ENCODE measurements around the gene NXPH1.

NXPH1 gene

GRCh38 chr7:8491106-8491505, 57.7 kb downstream of the NXPH1 start:
- Histone ChIP-seq H3K9ac (ENCODE audit: low read length) (no peak overlapping the region), H3K4me2 (ENCODE audit: low read length) (no peak overlapping the region), H3K4me1 (ENCODE audit: insufficient read depth, low read length, severe bottlenecking) (no peaks in the 10 kb centered on the region), H4K20me1 (ENCODE audit: insufficient read depth, low read length) (no peaks in the 10 kb centered on the region), H3K79me2 (ENCODE audit: insufficient read depth, low read length) (no peaks in the 10 kb centered on the region), H3K27ac (ENCODE audit: low read depth, low read length, poor library complexity, severe bottlenecking) (no peak overlapping the region), H3K27me3 (ENCODE audit: insufficient read depth, low read length) (no peaks in the 10 kb centered on the region), H2AFZ (ENCODE audit: low read length) (no peak overlapping the region), H3K4me3 (ENCODE audit: low read depth, low read length, poor library complexity, severe bottlenecking) (no peak overlapping the region), H3K9me3 (ENCODE audit: low read length) (no peaks in the 10 kb centered on the region), H3K9me2 (ENCODE audit: low read depth, low read length) (no peaks in the 10 kb centered on the region), H3K36me3 (ENCODE audit: insufficient read depth, low read length) (no peaks in the 10 kb centered on the region), H3F3A (ENCODE audit: insufficient read depth, low read length) (no peaks in the 10 kb centered on the region)
- TF ChIP-seq CTCF (IDR thresholded peaks at IDR 0.05; ENCODE audit: low read length): no peak

DNA sequence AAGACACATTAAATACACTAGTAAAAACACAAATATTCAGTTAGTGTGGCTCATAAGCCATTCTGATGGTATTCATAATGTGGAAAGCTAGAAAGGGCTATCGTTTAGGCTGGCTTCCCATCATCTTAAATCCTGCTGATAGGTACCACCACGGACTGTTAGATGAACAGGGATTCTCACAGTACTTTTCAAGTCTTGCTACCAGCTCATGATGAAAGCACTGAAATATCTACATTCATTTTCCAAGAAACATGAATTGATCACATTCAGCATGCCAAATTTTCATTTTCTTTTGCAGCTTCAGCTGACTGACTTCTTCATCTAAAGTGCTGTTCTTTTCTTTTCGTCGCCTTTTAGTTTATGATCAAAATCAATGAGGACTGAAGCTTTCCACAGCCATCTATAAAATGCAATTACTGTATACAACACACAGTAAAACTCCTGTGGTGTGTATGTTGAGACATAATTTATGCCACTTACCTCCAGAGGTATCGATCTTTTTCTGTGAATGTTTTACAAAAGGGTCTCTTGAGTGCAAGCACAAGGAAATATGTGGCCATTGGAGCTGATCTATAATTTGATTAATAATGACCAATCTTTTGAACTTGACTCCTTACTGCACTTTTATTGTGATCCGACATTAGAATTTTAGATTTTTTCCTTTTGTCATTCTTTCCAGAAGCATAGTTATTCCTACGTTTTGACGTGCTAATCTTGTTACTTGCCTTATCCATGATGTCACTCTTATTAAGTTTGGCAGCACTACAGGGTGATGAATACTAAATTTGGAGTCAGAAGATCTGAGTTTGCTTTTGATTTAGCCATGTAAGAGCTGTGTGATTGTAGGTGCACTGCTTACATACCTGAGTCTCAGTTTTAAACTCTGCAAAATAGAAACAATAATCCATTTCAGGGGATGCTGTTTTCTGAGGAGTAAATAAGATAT, 58.4 kb downstream of the NXPH1 start:
- Histone ChIP-seq H3K36me3 (ENCODE audit: insufficient read depth, low read length) (no peaks in the 10 kb centered on the region), H3K4me3 (ENCODE audit: low read depth, low read length, poor library complexity, severe bottlenecking) (no peak overlapping the region)

DNA sequence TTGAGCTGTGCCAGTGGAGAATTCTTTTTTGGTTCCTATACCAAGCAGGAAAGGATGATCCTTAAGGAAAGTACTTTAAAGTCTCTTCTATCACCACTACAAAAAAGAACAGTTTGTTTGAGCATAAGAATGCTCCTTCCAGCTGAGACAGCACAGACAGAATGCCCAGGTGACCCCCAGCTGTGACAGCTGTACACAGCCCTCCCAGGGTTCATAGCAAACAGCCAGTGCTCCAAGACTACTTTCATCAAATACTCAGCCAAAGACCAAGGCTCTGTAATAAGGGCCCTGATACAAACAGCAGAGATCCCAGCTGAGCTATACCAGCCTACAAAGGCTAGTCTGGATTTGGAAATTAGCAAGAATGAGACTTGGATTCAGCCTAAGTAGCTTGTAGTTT, 65.7 kb downstream of the NXPH1 start:
- no peak overlapping the region for H2AFZ ChIP-seq (ENCODE audit: low read length)
- no peak overlapping the region for H3K4me2 ChIP-seq (ENCODE audit: low read length)
- H3K27ac ChIP-seq (ENCODE audit: low read depth, low read length, poor library complexity, severe bottlenecking): no peak overlapping the region
- H3K4me3 ChIP-seq (ENCODE audit: low read depth, low read length, poor library complexity, severe bottlenecking): no peak overlapping the region
- H4K20me1 ChIP-seq (ENCODE audit: insufficient read depth, low read length): no peaks in the 10 kb centered on the region
- no peaks in the 10 kb centered on the region for H3K36me3 ChIP-seq (ENCODE audit: insufficient read depth, low read length)
- no peaks in the 10 kb centered on the region for H3K4me1 ChIP-seq (ENCODE audit: insufficient read depth, low read length, severe bottlenecking)
- H3K9ac ChIP-seq (ENCODE audit: low read length): no peak overlapping the region
- no peaks in the 10 kb centered on the region for H3K27me3 ChIP-seq (ENCODE audit: insufficient read depth, low read length)
- TF ChIP-seq EZH2 (IDR thresholded peaks at IDR 0.05; ENCODE audit: borderline replicate concordance, low read length): no peak
- TF ChIP-seq CTCF (IDR thresholded peaks at IDR 0.05; ENCODE audit: low read length): no peak
- H3K9me2 ChIP-seq (ENCODE audit: low read depth, low read length): no peaks in the 10 kb centered on the region
- H3F3A ChIP-seq (ENCODE audit: insufficient read depth, low read length): no peaks in the 10 kb centered on the region
- no peaks in the 10 kb centered on the region for H3K79me2 ChIP-seq (ENCODE audit: insufficient read depth, low read length)
- H3K9me3 ChIP-seq (ENCODE audit: low read length): no peaks in the 10 kb centered on the region

More for the DNA sequence above, 58.4 kb downstream of the NXPH1 start:
- Histone ChIP-seq H3K9ac (ENCODE audit: low read length) (no peak overlapping the region), H3K27me3 (ENCODE audit: insufficient read depth, low read length) (no peaks in the 10 kb centered on the region), H3F3A (ENCODE audit: insufficient read depth, low read length) (no peaks in the 10 kb centered on the region), H3K27ac (ENCODE audit: low read depth, low read length, poor library complexity, severe bottlenecking) (no peak overlapping the region), H4K20me1 (ENCODE audit: insufficient read depth, low read length) (no peaks in the 10 kb centered on the region), H3K9me3 (ENCODE audit: low read length) (no peaks in the 10 kb centered on the region), H2AFZ (ENCODE audit: low read length) (no peak overlapping the region), H3K4me1 (ENCODE audit: insufficient read depth, low read length, severe bottlenecking) (no peaks in the 10 kb centered on the region), H3K9me2 (ENCODE audit: low read depth, low read length) (no peaks in the 10 kb centered on the region), H3K79me2 (ENCODE audit: insufficient read depth, low read length) (no peaks in the 10 kb centered on the region), H3K4me2 (ENCODE audit: low read length) (no peak overlapping the region)
- no peak for TF ChIP-seq CTCF (IDR thresholded peaks at IDR 0.05; ENCODE audit: low read length)
- no peak for TF ChIP-seq EZH2 (IDR thresholded peaks at IDR 0.05; ENCODE audit: borderline replicate concordance, low read length)

Data from OCI-LY1 (cell line).